Measurements from ENCODE around the gene ZDHHC14.

DNA sequence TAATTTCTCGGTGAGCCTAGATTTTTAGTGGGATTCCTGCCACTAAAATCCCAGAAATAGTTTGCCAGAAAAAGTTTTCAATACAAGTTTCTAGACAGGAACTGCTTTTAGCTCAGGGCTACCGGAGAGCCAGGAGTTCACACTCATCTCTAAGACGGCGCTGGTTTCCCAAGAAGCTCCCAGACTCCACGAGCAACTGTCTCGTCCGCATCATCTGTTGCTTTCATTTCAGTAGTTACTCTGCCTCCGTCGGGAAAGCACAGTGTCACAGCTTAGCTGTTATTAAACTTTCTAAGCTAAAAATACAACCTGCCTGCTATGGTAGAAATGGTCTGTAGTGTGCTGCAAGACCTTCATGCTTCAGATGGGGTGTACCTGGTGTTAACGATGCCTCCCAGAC is 244.8 kb downstream of the ZDHHC14 start:
- no peak for TF ChIP-seq EZH2phosphoT487 (IDR thresholded peaks at IDR 0.05; ENCODE audit: borderline replicate concordance, low read length)
- TF ChIP-seq, protein P1, sequence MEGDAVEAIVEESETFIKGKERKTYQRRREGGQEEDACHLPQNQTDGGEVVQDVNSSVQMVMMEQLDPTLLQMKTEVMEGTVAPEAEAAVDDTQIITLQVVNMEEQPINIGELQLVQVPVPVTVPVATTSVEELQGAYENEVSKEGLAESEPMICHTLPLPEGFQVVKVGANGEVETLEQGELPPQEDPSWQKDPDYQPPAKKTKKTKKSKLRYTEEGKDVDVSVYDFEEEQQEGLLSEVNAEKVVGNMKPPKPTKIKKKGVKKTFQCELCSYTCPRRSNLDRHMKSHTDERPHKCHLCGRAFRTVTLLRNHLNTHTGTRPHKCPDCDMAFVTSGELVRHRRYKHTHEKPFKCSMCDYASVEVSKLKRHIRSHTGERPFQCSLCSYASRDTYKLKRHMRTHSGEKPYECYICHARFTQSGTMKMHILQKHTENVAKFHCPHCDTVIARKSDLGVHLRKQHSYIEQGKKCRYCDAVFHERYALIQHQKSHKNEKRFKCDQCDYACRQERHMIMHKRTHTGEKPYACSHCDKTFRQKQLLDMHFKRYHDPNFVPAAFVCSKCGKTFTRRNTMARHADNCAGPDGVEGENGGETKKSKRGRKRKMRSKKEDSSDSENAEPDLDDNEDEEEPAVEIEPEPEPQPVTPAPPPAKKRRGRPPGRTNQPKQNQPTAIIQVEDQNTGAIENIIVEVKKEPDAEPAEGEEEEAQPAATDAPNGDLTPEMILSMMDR (IDR thresholded peaks at IDR 0.05; ENCODE audit: low read depth, low read length, poor library complexity, severe bottlenecking): no peak
